Lower leg skin (tissue), 4 donors: ENCODE measurements around the gene SLC5A10. TPM values are rescaled to one million over a fixed set of nuclear protein-coding genes. Genes with fewer than 3 reads are reported as not detected.

Experiments
- DNase-seq, 2 donors: peaks; one replicate each; pipeline ENCODE4 v3.0.0-alpha.2; 2019; ENCODE audit warnings: low spot score in 2 of 2
- H3K4me3 ChIP-seq: fragments of 200-600 bp; sonication (generic); 2 replicates; pipeline ENCODE4 v1.5.1; 2017; ENCODE audit warnings: mild to moderate bottlenecking, low read depth; ENCODE audit not compliant: poor library complexity, severe bottlenecking
- CTCF ChIP-seq, 3 donors: fragments of 450-650 bp; IDR thresholded peaks; one replicate each; pipeline ENCODE4 v1.5.1; 2016; ENCODE audit warnings: antibody characterized with exemption in 3 of 3, mild to moderate bottlenecking in 3 of 3, moderate library complexity in 2 of 3
- POLR2A ChIP-seq, 2 donors: fragments of 450-650 bp; IDR thresholded peaks; one replicate each; pipeline ENCODE4 v1.6.1; 2016 to 2017; ENCODE audit warnings: antibody characterized with exemption in 2 of 2, mild to moderate bottlenecking in 1 of 2, moderate library complexity in 1 of 2
- WGBS, 2 donors: methylation state at CpG; one replicate each; pipeline ENCODE4 v1.1.5; 2018; 5-methylcytosine and 5-hydroxymethylcytosine counted together
- intact Hi-C: fragments of 100-400 bp; cut with DNase I; formaldehyde crosslinking; loops from one replicate; pipeline ENCODE4 v1.15.0; 2023; ENCODE audit warnings: low total_unique reads
- total RNA-seq, 4 donors: library from RNA; depleted of rRNA; stranded (reverse); fragments of >200 nt; gene quantifications; one replicate each; pipeline ENCODE4 v1.1.0, GENCODE V29; 2016

Gene SLC5A10
- total RNA-seq, 4 donors from 2014 or later, result 0.32 to 1.4 (median 1.1) TPM

- TF ChIP-seq CTCF (IDR thresholded peaks at IDR 0.05) (no peak), POLR2A (IDR thresholded peaks at IDR 0.05) (no peak)
- DNase-seq, result no peak
- intact Hi-C loops, result no loop called here
- WGBS, 2 donors, result 54 to 56% methylated on average over 7 of the region's 7 CpGs
- no peak overlapping the region for H3K4me3 ChIP-seq
Measured at GRCh38 chr17:19001907-19002590, 50.1 kb downstream of the SLC5A10 start.

- intact Hi-C loops, result no loop called here
- peak overlapping the region; percentile 19 for H3K4me3 ChIP-seq
Measured at GRCh38 chr17:19002805-19003542, 51.0 kb downstream of the SLC5A10 start.

GRCh38 chr17:19003543-19004420, 51.8 kb downstream of the SLC5A10 start:
- intact Hi-C loops, result no loop called here
- 1 to 5% methylated on average over 27 to 39 of the region's 73 CpGs for WGBS, 2 donors
- TF ChIP-seq POLR2A (IDR thresholded peaks at IDR 0.05) (no peak), CTCF (IDR thresholded peaks at IDR 0.05) (no peak)
- no peak for DNase-seq
- H3K4me3 ChIP-seq, result peak overlapping the region; percentile 42

More at GRCh38 chr17:19002805-19003542, 51.0 kb downstream of the SLC5A10 start:
- WGBS, 2 donors, result 53 to 59% methylated on average over 7 to 10 of the region's 11 CpGs
- DNase-seq, result no peak
- TF ChIP-seq POLR2A (IDR thresholded peaks at IDR 0.05), result no peak
- TF ChIP-seq CTCF (IDR thresholded peaks at IDR 0.05), result no peak

- no peak for TF ChIP-seq CTCF (IDR thresholded peaks at IDR 0.05)
- TF ChIP-seq POLR2A (IDR thresholded peaks at IDR 0.05), result no peak
- H3K4me3 ChIP-seq, result peak within 1 kb of the TSS; percentile 42
- peak; percentile 68 to 95 for DNase-seq
- 1 to 8% methylated on average over 13 to 39 of the region's 67 CpGs for WGBS, 2 donors
- intact Hi-C loops, result no loop called here
Measured at GRCh38 chr17:19004421-19005136, 52.6 kb downstream of the SLC5A10 start, which contains the start of gene FAM83G. Gene FAM83G (minus strand): TSS chr17:19004764. CDS start chr17:19004041, 723 bp downstream.

- H3K4me3 ChIP-seq, result no peak overlapping the region
- TF ChIP-seq POLR2A (IDR thresholded peaks at IDR 0.05), result no peak
- TF ChIP-seq CTCF (IDR thresholded peaks at IDR 0.05), result no peak
- DNase-seq, result no peak
- intact Hi-C loops, result no loop called here
- 51 to 80% methylated on average over 13 of the region's 13 CpGs for WGBS, 2 donors
Measured at GRCh38 chr17:19005137-19005773, 53.3 kb downstream of the SLC5A10 start.
